Gastrocnemius medialis (tissue), 4 donors: ENCODE data around the gene ZNF793. TPM values are rescaled to one million over a fixed set of nuclear protein-coding genes. Genes with fewer than 3 reads are reported as not detected.

Experiments used
- ATAC-seq, 2 donors: fragments of 150-250 bp; one replicate each; pipeline ENCODE4 v1.9.1; 2016
- DNase-seq, 2 donors: peaks; one replicate each; pipeline ENCODE4 v3.0.0-alpha.2; 2019
- H3K27ac ChIP-seq, 4 donors: fragments of 200-600 bp; sonication (generic); 1 replicate in 1 of 4; 2 replicates in 3 of 4; pipeline ENCODE4 v1.5.1; 2016 to 2018; ENCODE audit warnings: mild to moderate bottlenecking in 2 of 4, moderate library complexity in 1 of 4
- H3K27me3 ChIP-seq, 3 donors: fragments of 200-600 bp; sonication (generic) in 2 of 3; 1 replicate in 1 of 3; 2 replicates in 2 of 3; pipeline versions ENCODE4 v1.5.1 to v1.6.0; 2016 to 2019; ENCODE audit warnings: mild to moderate bottlenecking in 1 of 3, moderate library complexity in 1 of 3
- H3K36me3 ChIP-seq, 2 donors: fragments of 200-600 bp; sonication (generic) in 1 of 2; one replicate each; pipeline ENCODE4 v1.5.1; 2017 to 2018
- H3K4me1 ChIP-seq, 2 donors: fragments of 200-600 bp; sonication (generic) in 1 of 2; one replicate each; pipeline ENCODE4 v1.5.1; 2016 to 2017; ENCODE audit warnings: mild to moderate bottlenecking in 2 of 2
- H3K4me3 ChIP-seq, 4 donors: fragments of 200-600 bp; sonication (generic) in 3 of 4; 1 replicate in 1 of 4; 2 replicates in 3 of 4; pipeline ENCODE4 v1.5.1; 2016 to 2019; ENCODE audit warnings: mild to moderate bottlenecking in 2 of 4
- H3K9me3 ChIP-seq, 3 donors: fragments of 200-600 bp; sonication (generic) in 2 of 3; 1 replicate in 1 of 3; 2 replicates in 2 of 3; pipeline ENCODE4 v1.5.1; 2016 to 2019
- POLR2A ChIP-seq, 2 donors: fragments of 450-650 bp; IDR thresholded peaks; one replicate each; pipeline ENCODE4 v1.6.1; 2017; ENCODE audit warnings: antibody characterized with exemption in 2 of 2, mild to moderate bottlenecking in 2 of 2, moderate library complexity in 2 of 2
- in situ Hi-C, 4 donors: fragments of 200-750 bp; cut with MboI; loops; one replicate each; pipeline versions ENCODE4 v1.15.0 to v1.8.0; 2017; ENCODE audit warnings: low sequenced_read_pairs in 4 of 4
- intact Hi-C: fragments of 100-400 bp; cut with DNase I; formaldehyde crosslinking; loops from one replicate; pipeline ENCODE4 v1.15.1; 2023; ENCODE audit warnings: low total_unique reads
- total RNA-seq, 4 donors: library from RNA; depleted of rRNA; stranded (reverse); fragments of >200 nt; gene quantifications; one replicate each; pipeline versions ENCODE4 v1.1.0 to v1.2.3, GENCODE V29; 2016
- TF ChIP-seq, protein P1 (sequence below), 5 experiments: fragments of 450-650 bp in 3 of 5; fragments of 200-600 bp in 2 of 5; sonication (generic) in 2 of 5; IDR thresholded peaks in 4 of 5; conservative IDR thresholded peaks in 1 of 5; 1 replicate in 4 of 5; 2 replicates in 1 of 5; pipeline ENCODE4 v1.5.1; 2016 to 2019; ENCODE audit warnings: antibody characterized with exemption in 5 of 5, mild to moderate bottlenecking in 3 of 5, moderate library complexity in 3 of 5

ZNF793 gene
- total RNA-seq, 4 donors from 2014 or later = 0.19 to 1.2 (median 0.76) TPM

DNA sequence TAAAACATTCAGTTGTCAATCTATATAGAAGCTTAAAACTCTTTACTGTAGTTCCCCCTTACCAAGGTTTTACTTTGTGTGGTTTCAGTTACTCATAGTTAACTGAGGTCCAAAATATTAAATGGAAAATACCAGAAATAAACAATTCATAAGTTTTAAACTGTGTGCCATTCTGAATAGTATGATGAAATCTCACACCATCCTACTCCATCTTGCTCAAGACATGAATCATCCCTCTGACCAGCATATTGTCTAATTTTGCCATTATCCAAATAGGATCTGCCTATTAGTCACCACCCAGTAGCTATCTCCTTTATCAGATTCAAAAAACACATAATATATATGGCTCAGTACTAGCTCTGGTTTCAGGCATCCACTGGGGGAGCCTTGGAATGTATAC is 65.5 kb downstream of the ZNF793 start:
- intact Hi-C loops (no loop called here), in situ Hi-C loops (no loop called here)
- Histone ChIP-seq H3K27ac (no peak overlapping the region), H3K27me3 (no peaks in the 10 kb centered on the region), H3K4me3 (no peak overlapping the region), H3K9me3 (peaks cover 23 to 48% (median 45%) of the 10 kb centered on the region in 3 donors), H3K4me1 (no peaks in the 10 kb centered on the region), H3K36me3 (peaks cover 3 to 42% of the 10 kb centered on the region in 2 donors)
- DNase-seq (no peak), ATAC-seq (no peak)
- TF ChIP-seq, protein P1, sequence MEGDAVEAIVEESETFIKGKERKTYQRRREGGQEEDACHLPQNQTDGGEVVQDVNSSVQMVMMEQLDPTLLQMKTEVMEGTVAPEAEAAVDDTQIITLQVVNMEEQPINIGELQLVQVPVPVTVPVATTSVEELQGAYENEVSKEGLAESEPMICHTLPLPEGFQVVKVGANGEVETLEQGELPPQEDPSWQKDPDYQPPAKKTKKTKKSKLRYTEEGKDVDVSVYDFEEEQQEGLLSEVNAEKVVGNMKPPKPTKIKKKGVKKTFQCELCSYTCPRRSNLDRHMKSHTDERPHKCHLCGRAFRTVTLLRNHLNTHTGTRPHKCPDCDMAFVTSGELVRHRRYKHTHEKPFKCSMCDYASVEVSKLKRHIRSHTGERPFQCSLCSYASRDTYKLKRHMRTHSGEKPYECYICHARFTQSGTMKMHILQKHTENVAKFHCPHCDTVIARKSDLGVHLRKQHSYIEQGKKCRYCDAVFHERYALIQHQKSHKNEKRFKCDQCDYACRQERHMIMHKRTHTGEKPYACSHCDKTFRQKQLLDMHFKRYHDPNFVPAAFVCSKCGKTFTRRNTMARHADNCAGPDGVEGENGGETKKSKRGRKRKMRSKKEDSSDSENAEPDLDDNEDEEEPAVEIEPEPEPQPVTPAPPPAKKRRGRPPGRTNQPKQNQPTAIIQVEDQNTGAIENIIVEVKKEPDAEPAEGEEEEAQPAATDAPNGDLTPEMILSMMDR (IDR thresholded peaks at IDR 0.05 in 4 of 5, conservative IDR thresholded peaks at IDR 0.05 in 1 of 5) = no peak
- no peak for TF ChIP-seq POLR2A (IDR thresholded peaks at IDR 0.05)

DNA sequence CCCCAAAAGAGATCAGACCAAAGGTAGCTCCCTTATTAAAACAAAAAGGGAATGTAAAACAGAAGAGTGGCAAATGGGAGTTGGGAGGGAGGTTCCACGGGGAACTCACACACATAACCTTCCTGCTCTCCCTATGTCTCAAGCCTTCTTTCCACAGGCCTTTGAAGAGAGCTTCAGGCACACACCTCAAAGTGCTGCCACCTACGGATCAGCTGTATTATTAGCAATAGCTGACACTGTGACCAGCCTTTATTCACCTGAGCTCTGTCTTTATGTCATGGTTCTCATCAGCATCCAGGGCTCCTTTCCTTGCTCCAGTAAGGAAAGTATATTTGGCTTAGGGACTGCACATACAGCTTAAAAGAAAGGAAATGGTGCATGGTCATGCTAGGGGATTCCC is 76.6 kb downstream of the ZNF793 start:
- TF ChIP-seq POLR2A (IDR thresholded peaks at IDR 0.05) = no peak
- TF ChIP-seq, protein P1 (IDR thresholded peaks at IDR 0.05 in 4 of 5, conservative IDR thresholded peaks at IDR 0.05 in 1 of 5) = no peak
- Histone ChIP-seq H3K4me3 (no peak overlapping the region), H3K27me3 (no peaks in the 10 kb centered on the region), H3K27ac (no peak overlapping the region), H3K9me3 (peaks cover 0 to 46% (median 8%) of the 10 kb centered on the region in 3 donors), H3K4me1 (no peaks in the 10 kb centered on the region), H3K36me3 (peaks cover 10 to 87% of the 10 kb centered on the region in 2 donors)
- intact Hi-C loops = no loop called here
- no peak for DNase-seq
- in situ Hi-C loops = no loop called here
- ATAC-seq = no peak

Other genes starting within 250 kb of the ZNF793 start
- gene ZNF527, start 135.8 kb upstream of the ZNF793 start, total RNA-seq = 1 to 10 TPM; 2.0 to 6.0 (median 2.8) TPM
- gene ZNF569, start 39.5 kb upstream of the ZNF793 start, total RNA-seq = 1 to 10 TPM; 3.4 to 9.2 (median 4.4) TPM
- gene ZNF570, start 37.6 kb upstream of the ZNF793 start, total RNA-seq = 1 to 10 TPM; 2.3 to 3.5 (median 2.8) TPM
- 1 to 10 TPM; 1.5 to 2.5 (median 1.8) TPM for gene ZNF571, start 87.9 kb downstream of the ZNF793 start, total RNA-seq
- 1 to 10 TPM in 3 of 4 donors, under 1 TPM in 1; 0.46 to 1.5 (median 1.3) TPM for gene ZNF540, start 87.9 kb downstream of the ZNF793 start, total RNA-seq
- 1 to 10 TPM; 1.2 to 6.2 (median 3.4) TPM for gene ZFP30, start 148.5 kb downstream of the ZNF793 start, total RNA-seq
- 1 to 10 TPM in 3 of 4 donors, under 1 TPM in 1; 0.62 to 2.7 (median 1.5) TPM for gene ZNF607, start 212.8 kb downstream of the ZNF793 start, total RNA-seq